ENCODE data around the gene KIAA0232. TPM values are rescaled to one million over a fixed set of nuclear protein-coding genes. Genes with fewer than 3 reads are reported as not detected.

Gene KIAA0232
- total and polyA plus RNA-seq, 7 donors, result 8.7 to 79.8 (median 53.3) TPM

GRCh38 chr4:6799091-6799490 is 16.6 kb downstream of the KIAA0232 start:
- intact Hi-C loops (cut with DNase I), result loop anchor here in 1 of 2 donors (5.0 kb wide), 1 partner anchor 48 kb away; no protein-coding TSS in a partner anchor
- no peak overlapping the region for H3K27ac ChIP-seq
- H3K9me3 ChIP-seq, result no peaks in the 10 kb centered on the region
- DNase-seq, result no peak
- no peak overlapping the region for H3K4me3 ChIP-seq
- TF ChIP-seq CTCF (IDR thresholded peaks at IDR 0.05), result no peak
- no peak for ATAC-seq
- H3K27me3 ChIP-seq (ENCODE audit: insufficient read depth in 3 of 3, low read length in 2 of 3), result no peaks in the 10 kb centered on the region
- 36 to 69% (median 47%) methylated on average over 3 of the region's 3 CpGs for WGBS, 3 donors
- H3K36me3 ChIP-seq (ENCODE audit: insufficient read depth in 1 of 2, low read depth in 1 of 2), result peaks cover 0 to 3% of the 10 kb centered on the region in 2 donors
- H3K4me1 ChIP-seq, result peaks cover 62% of the 10 kb centered on the region

DNA sequence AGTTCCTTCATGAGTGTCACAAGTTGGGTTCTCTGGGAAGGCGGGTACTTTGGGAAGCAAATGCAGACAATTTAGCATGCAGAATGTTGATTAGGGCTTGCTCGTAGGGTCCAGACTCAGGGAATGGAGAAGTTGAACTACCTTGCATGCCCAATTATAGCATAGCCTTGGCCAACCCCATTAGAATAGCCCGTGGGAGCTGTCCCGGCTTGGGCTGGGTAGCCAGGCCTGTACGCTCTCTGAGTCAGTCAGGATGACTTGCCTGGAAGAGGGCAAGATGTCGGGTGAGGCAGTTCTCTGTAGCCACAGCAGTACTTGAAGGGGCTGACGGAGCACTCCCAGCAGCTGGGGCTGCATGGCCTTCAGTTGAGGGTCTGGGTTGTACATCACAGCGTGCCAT is 19.5 kb downstream of the KIAA0232 start:
- H3K4me1 ChIP-seq, result peaks cover 81% of the 10 kb centered on the region
- peak; percentile 73 to 89 (median 78) for ATAC-seq
- whole genome bisulfite sequencing, 3 donors, result 75 to 85% (median 75%) methylated on average over 8 of the region's 8 CpGs

DNA sequence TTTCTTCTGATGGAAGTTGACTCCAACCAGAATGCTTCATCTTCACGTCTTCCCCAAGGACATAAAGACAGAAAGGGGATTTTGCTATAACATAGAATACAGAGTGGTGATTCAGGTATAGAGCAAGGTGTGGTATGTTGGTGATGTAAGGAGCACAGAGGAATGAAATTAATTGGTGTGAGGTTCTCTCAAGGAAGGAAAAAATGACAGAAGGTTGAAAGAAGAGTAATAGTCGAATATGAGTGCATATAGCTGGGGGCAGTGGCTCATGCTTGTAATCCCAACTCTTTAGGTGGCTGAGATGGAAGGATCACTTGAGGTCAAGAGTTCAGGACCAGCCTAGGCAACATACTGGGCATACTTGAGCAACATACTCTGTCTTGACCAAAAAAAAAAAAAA is 20.1 kb downstream of the KIAA0232 start:
- Histone ChIP-seq H3K36me3 (ENCODE audit: insufficient read depth in 1 of 2, low read depth in 1 of 2) (no peaks in the 10 kb centered on the region), H3K4me1 (peaks cover 85% of the 10 kb centered on the region), H3K27me3 (ENCODE audit: insufficient read depth in 3 of 3, low read length in 2 of 3) (no peaks in the 10 kb centered on the region), H3K9me3 (no peaks in the 10 kb centered on the region), H3K27ac (peak overlapping the region; percentile 18), H3K4me3 (no peak overlapping the region)
- ATAC-seq (no peak), DNase-seq (no peak)
- intact Hi-C loops (cut with DNase I), result no loop called here
- 89 to 94% (median 90%) methylated on average over 2 of the region's 2 CpGs for WGBS, 3 donors
- TF ChIP-seq CTCF (IDR thresholded peaks at IDR 0.05), result no peak

More for the DNA sequence above, 19.5 kb downstream of the KIAA0232 start:
- DNase-seq, result no peak
- Histone ChIP-seq H3K36me3 (ENCODE audit: insufficient read depth in 1 of 2, low read depth in 1 of 2) (peaks cover 0 to 1% of the 10 kb centered on the region in 2 donors), H3K27me3 (ENCODE audit: insufficient read depth in 3 of 3, low read length in 2 of 3) (no peaks in the 10 kb centered on the region), H3K27ac (peak overlapping the region; percentile 18), H3K9me3 (no peaks in the 10 kb centered on the region), H3K4me3 (peak overlapping the region; percentile 15)
- no peak for TF ChIP-seq CTCF (IDR thresholded peaks at IDR 0.05)
- intact Hi-C loops (cut with DNase I), result no loop called here

DNA sequence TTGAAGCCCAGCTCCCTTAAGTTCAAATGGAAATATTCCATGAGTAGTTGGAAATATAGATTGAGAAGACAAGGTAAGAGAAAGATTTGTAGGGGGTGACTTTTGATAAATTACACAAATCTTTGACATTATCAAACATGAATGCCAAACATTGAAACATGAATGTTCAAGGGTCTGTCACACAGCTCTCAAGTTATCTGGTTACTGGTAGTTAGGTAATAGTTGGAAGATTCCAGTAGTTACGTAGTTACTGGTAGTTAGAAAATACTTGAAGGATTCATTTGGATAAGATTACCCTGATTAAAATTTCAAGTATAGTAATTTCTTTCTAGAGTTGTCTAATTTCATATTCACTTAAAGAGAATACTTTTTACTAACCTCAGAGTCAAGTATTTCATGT is 20.7 kb downstream of the KIAA0232 start:
- no peak overlapping the region for H3K4me3 ChIP-seq
- peaks cover 84% of the 10 kb centered on the region for H3K4me1 ChIP-seq
- peak overlapping the region; percentile 37 for H3K27ac ChIP-seq
- TF ChIP-seq CTCF (IDR thresholded peaks at IDR 0.05), result no peak
- H3K9me3 ChIP-seq, result no peaks in the 10 kb centered on the region
- H3K27me3 ChIP-seq (ENCODE audit: insufficient read depth in 3 of 3, low read length in 2 of 3), result no peaks in the 10 kb centered on the region
- DNase-seq (no peak), ATAC-seq (no peak)
- H3K36me3 ChIP-seq (ENCODE audit: insufficient read depth in 1 of 2, low read depth in 1 of 2), result no peaks in the 10 kb centered on the region
- intact Hi-C loops (cut with DNase I), result no loop called here
- WGBS, 3 donors, result 30 to 55% (median 34%) methylated on average over 1 of the region's 1 CpG

GRCh38 chr4:6804082-6804752 is 21.7 kb downstream of the KIAA0232 start:
- ATAC-seq (no peak), DNase-seq (no peak)
- no peaks in the 10 kb centered on the region for H3K9me3 ChIP-seq
- H3K4me3 ChIP-seq, result no peak overlapping the region
- peaks cover 89% of the 10 kb centered on the region for H3K4me1 ChIP-seq
- intact Hi-C loops (cut with DNase I), result no loop called here
- no peaks in the 10 kb centered on the region for H3K27me3 ChIP-seq (ENCODE audit: insufficient read depth in 3 of 3, low read length in 2 of 3)
- whole genome bisulfite sequencing, 3 donors, result 91 to 96% (median 92%) methylated on average over 8 of the region's 8 CpGs
- no peak for TF ChIP-seq CTCF (IDR thresholded peaks at IDR 0.05)
- peak overlapping the region; percentile 37 for H3K27ac ChIP-seq
- H3K36me3 ChIP-seq (ENCODE audit: insufficient read depth in 1 of 2, low read depth in 1 of 2), result no peaks in the 10 kb centered on the region

Measured in psoas muscle (tissue), 8 donors.